Coronary artery (tissue), 2 donors: ENCODE results near the gene KDM3B.

ENCODE experiments used
- DNase-seq: peaks from one replicate; pipeline ENCODE4 v3.0.0-alpha.2; 2017; ENCODE audit warnings: low spot score
- H3K27ac ChIP-seq, 2 donors: fragments of 200-600 bp; sonication (generic); one replicate each; pipeline ENCODE4 v1.5.1; 2016 to 2019
- H3K4me3 ChIP-seq: fragments of 200-600 bp; sonication (generic); 2 replicates; pipeline ENCODE4 v1.5.1; 2016; ENCODE audit warnings: mild to moderate bottlenecking, moderate library complexity
- CTCF ChIP-seq: fragments of 200-600 bp; sonication (generic); IDR thresholded peaks from one replicate; pipeline ENCODE4 v1.5.1; 2019; ENCODE audit warnings: antibody characterized with exemption

Gene KDM3B

GRCh38 chr5:138452720-138453119, 100.2 kb downstream of the KDM3B start:
- no peak overlapping the region for H3K27ac ChIP-seq
- no peak overlapping the region for H3K4me3 ChIP-seq
- no peak for TF ChIP-seq CTCF
- DNase-seq, result no peak

GRCh38 chr5:138453590-138453989, 101.1 kb downstream of the KDM3B start:
- no peak for DNase-seq
- Histone ChIP-seq H3K27ac (no peak overlapping the region), H3K4me3 (no peak overlapping the region)
- TF ChIP-seq CTCF, result no peak

DNA sequence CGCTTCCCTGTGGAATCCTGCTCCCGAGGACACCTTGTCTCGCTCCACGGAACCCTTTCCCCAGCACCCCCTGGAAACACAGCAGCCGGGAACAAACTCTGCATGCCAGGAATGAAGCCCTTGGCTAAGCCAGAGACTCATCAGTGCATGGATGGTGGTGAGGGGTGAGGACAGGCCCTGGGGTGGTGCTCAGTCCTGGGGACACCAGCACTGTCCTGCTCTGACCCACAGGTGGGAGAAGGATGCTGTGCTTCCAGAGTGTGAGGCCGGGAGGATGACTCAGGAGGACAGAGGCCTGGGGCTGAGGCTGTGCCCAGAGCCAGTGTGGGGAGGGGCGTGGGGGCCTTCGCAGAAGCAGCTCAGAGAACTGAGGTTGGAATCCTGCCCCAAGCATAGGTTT, 101.6 kb downstream of the KDM3B start:
- H3K27ac ChIP-seq, result no peak overlapping the region
- no peak for DNase-seq
- no peak for TF ChIP-seq CTCF

DNA sequence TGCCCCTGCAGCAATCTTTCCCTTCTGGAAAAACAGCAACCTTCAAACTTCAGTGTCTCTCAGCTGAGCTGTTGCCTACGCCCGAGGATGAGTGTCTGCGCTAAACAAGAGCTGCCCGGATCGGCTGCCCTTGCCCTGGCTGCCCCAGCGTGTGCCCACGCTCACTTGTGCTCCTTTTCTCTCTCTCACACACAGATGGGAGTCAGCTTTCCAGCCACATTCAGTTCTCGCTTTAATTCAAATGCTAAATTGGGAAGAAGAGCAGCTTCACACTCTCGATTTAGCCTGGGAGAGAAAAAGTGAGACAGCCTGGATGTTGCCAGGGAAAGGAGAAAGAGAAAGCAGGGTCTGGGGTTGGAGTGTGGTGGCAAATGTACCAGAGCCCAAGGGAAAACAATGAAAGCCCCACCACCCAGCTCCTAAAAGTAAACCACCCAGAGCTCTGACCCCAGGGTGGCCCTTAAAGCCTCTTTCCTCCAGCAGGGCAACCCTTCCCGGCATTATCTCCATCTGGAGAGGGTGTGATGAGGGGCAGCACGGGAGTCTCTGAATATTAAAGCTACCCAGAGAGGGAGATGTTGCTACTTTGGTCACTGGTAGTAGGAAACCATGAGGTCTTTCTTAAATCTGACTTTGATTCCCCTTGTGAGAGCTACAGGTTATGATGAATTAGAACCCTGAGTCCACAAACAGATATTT, 102.9 kb downstream of the KDM3B start:
- Histone ChIP-seq H3K4me3 (no peak overlapping the region), H3K27ac (no peak overlapping the region)
- DNase-seq, result no peak
- TF ChIP-seq CTCF, result no peak

More for the DNA sequence above, 101.6 kb downstream of the KDM3B start:
- no peak overlapping the region for H3K4me3 ChIP-seq

- H3K27ac ChIP-seq, result peak overlapping the region in 1 of 2 donors; percentile 38
- peak overlapping the region; percentile 10 for H3K4me3 ChIP-seq
- no peak for TF ChIP-seq CTCF
- no peak for DNase-seq
Measured at GRCh38 chr5:138457531-138458275, 105.2 kb downstream of the KDM3B start.

GRCh38 chr5:138458384-138458783, 105.9 kb downstream of the KDM3B start:
- H3K27ac ChIP-seq, result peak overlapping the region in 1 of 2 donors; percentile 38
- DNase-seq, result no peak
- peak overlapping the region; percentile 10 for H3K4me3 ChIP-seq
- TF ChIP-seq CTCF, result no peak

GRCh38 chr5:138458856-138459255, 106.4 kb downstream of the KDM3B start:
- DNase-seq, result no peak
- no peak overlapping the region for H3K27ac ChIP-seq
- no peak overlapping the region for H3K4me3 ChIP-seq
- no peak for TF ChIP-seq CTCF
